Mesothelial cell of epicardium (in vitro differentiated cells): ENCODE data around the gene ASPSCR1. TPM values are rescaled to one million over a fixed set of nuclear protein-coding genes. Genes with fewer than 3 reads are reported as not detected.

Source experiments
- DNase-seq, 2 experiments: peaks; one replicate each; pipeline ENCODE4 v3.0.0; 2021; ENCODE audit warnings: low spot score in 2 of 2; ENCODE audit not compliant: unreplicated experiment in 2 of 2
- H3K27ac Mint-ChIP-seq: 2 replicates; pipeline ENCODE4 v1.8.0; 2021; ENCODE audit warnings: mixed read lengths
- H3K27me3 Mint-ChIP-seq: 2 replicates; pipeline ENCODE4 v1.8.0; 2021; ENCODE audit warnings: low read depth, mixed read lengths
- H3K36me3 Mint-ChIP-seq: 2 replicates; pipeline ENCODE4 v1.8.0; 2021; ENCODE audit warnings: mixed read lengths
- H3K4me1 Mint-ChIP-seq: 2 replicates; pipeline ENCODE4 v1.8.0; 2021; ENCODE audit warnings: mixed read lengths
- H3K4me3 Mint-ChIP-seq: 2 replicates; pipeline ENCODE4 v1.8.0; 2021; ENCODE audit warnings: mild to moderate bottlenecking, moderate library complexity, mixed read lengths
- H3K9me3 Mint-ChIP-seq: 2 replicates; pipeline ENCODE4 v1.8.0; 2021; ENCODE audit warnings: mixed read lengths
- total RNA-seq: library from RNA; stranded (reverse); gene quantifications from 3 replicates; pipeline ENCODE4 v1.2.1, GENCODE V29; 2021
- TF ChIP-seq, protein P1 (sequence below): fragments of 200-600 bp; sonication (generic); IDR thresholded peaks from one replicate; pipeline ENCODE4 v1.5.0; 2021; ENCODE audit warnings: antibody characterized with exemption; ENCODE audit not compliant: unreplicated experiment

Gene ASPSCR1
- total RNA-seq, 1 donor from 2014 or later: 50.5 TPM

- Mint-ChIP-seq H3K4me3 (peak overlapping the region; percentile 76), H3K36me3 (no peaks in the 10 kb centered on the region), H3K9me3 (no peaks in the 10 kb centered on the region), H3K27me3 (no peaks in the 10 kb centered on the region), H3K4me1 (peaks cover 22% of the 10 kb centered on the region), H3K27ac (peak overlapping the region; percentile 72)
- peak in 1 of 2 experiments; percentile 67 for DNase-seq
- TF ChIP-seq, protein P1, sequence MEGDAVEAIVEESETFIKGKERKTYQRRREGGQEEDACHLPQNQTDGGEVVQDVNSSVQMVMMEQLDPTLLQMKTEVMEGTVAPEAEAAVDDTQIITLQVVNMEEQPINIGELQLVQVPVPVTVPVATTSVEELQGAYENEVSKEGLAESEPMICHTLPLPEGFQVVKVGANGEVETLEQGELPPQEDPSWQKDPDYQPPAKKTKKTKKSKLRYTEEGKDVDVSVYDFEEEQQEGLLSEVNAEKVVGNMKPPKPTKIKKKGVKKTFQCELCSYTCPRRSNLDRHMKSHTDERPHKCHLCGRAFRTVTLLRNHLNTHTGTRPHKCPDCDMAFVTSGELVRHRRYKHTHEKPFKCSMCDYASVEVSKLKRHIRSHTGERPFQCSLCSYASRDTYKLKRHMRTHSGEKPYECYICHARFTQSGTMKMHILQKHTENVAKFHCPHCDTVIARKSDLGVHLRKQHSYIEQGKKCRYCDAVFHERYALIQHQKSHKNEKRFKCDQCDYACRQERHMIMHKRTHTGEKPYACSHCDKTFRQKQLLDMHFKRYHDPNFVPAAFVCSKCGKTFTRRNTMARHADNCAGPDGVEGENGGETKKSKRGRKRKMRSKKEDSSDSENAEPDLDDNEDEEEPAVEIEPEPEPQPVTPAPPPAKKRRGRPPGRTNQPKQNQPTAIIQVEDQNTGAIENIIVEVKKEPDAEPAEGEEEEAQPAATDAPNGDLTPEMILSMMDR: peak; percentile 17
Measured at GRCh38 chr17:82021107-82021899, 43.9 kb downstream of the ASPSCR1 start.

- Mint-ChIP-seq H3K36me3 (no peaks in the 10 kb centered on the region), H3K9me3 (no peaks in the 10 kb centered on the region), H3K4me1 (peaks cover 22% of the 10 kb centered on the region), H3K27me3 (no peaks in the 10 kb centered on the region), H3K4me3 (peak overlapping the region; percentile 76), H3K27ac (peak overlapping the region; percentile 72)
- DNase-seq: no peak
- TF ChIP-seq, protein P1: no peak
Measured at GRCh38 chr17:82021900-82022309, 44.5 kb downstream of the ASPSCR1 start.

- peak within 1 kb of the TSS; percentile 76 for H3K4me3 Mint-ChIP-seq
- no peaks in the 10 kb centered on the region for H3K27me3 Mint-ChIP-seq
- H3K36me3 Mint-ChIP-seq: peaks cover 3% of the 10 kb centered on the region
- peaks cover 22% of the 10 kb centered on the region for H3K4me1 Mint-ChIP-seq
- DNase-seq: peak in 1 of 2 experiments; percentile 62
- H3K9me3 Mint-ChIP-seq: no peaks in the 10 kb centered on the region
- TF ChIP-seq, protein P1: no peak
- H3K27ac Mint-ChIP-seq: peak within 1 kb of the TSS; percentile 72
Measured at GRCh38 chr17:82022310-82022980, 45.0 kb downstream of the ASPSCR1 start, which contains the start of gene CENPX. TSS of gene CENPX (minus strand) at chr17:82022878. CDS start at chr17:82022861, 17 bp downstream.

DNA sequence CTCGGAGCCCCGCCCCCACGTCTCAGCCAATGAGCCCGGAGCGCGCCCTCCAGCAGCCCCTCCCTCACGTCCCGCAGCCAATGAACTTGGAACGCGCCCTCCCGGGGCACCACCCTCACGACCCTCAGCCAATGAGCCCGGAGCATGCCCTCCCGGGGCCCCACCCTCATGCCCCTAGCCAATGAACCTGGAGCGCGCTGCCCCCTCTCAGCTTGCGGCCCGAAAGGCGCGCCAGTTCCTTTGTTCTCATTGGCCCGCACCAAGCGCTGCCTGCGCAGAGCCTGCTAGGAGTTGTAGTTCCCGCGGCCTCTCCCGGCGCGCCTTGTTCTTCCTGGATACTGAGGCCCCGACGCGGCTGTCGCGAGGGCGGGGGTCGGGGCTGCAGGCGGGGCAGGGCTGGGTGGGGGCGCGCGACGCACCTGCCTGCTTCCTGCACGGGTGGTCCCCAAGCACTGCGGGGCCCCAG, 45.6 kb downstream of the ASPSCR1 start, which contains the start of gene LRRC45:
Gene LRRC45 (plus strand): TSS at position 325 of the 466 bp plus-strand sequence. CDS start 339 bp downstream, outside the sequence.
- H3K27me3 Mint-ChIP-seq: no peaks in the 10 kb centered on the region
- TF ChIP-seq, protein P1: no peak
- peaks cover 3% of the 10 kb centered on the region for H3K36me3 Mint-ChIP-seq
- peak within 1 kb of the TSS; percentile 25 for H3K27ac Mint-ChIP-seq
- peak within 1 kb of the TSS; percentile 76 for H3K4me3 Mint-ChIP-seq
- H3K4me1 Mint-ChIP-seq: peaks cover 22% of the 10 kb centered on the region
- no peaks in the 10 kb centered on the region for H3K9me3 Mint-ChIP-seq
- peak; percentile 99 to 100 for DNase-seq

DNA sequence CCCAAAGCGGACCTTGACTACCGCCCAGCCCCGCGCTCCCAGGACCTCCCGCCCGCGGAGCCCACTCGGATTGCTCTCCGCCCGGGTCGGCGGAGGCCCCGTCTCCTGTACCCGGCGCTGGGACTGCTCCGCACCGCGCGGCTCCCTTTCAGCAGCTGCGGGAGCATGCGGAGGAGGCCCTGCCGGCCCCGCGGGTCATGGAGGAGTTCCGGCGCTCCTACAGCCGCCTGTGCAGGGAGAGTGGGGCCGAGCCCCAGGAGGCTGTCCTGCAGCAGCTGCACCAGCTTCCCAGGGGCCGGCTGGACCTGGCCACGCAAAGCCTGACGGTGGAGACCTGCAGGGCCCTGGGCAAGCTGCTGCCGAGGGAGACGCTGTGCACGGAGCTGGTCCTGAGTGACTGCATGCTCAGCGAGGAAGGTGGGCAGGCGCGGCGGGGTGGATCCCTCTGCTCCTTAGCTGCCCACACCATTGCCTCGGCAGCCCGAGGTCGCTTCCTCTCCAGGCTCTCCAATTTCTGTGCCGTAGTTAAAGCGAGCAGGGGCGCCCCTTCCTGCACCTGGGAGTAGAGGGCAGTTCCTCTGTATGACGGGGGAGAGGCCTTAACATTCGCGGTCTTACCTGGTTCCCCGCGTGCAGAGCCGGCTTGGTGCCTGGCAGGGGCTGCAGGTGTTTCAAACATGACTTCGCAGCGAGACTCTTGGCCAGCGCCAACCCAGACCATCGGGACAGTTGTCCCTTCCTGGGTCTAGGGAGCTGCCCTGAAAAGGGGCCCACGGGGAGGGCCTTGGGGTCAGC, 46.2 kb downstream of the ASPSCR1 start:
- Mint-ChIP-seq H3K27me3 (no peaks in the 10 kb centered on the region), H3K4me1 (peaks cover 20% of the 10 kb centered on the region), H3K27ac (no peak overlapping the region), H3K4me3 (peak overlapping the region; percentile 76), H3K9me3 (no peaks in the 10 kb centered on the region), H3K36me3 (peaks cover 3% of the 10 kb centered on the region)
- DNase-seq: no peak
- TF ChIP-seq, protein P1: no peak
